Lung (tissue), 12 donors: ENCODE data around the gene SLC46A1. TPM values are rescaled to one million over a fixed set of nuclear protein-coding genes. Genes with fewer than 3 reads are reported as not detected.

Source experiments
- ATAC-seq: fragments of 200-7000 bp; cut with Tn5 transposase; one replicate; pipeline ENCODE4 v1.9.1; 2020; ENCODE audit warnings: moderate number of reproducible peaks; ENCODE audit not compliant: insufficient read depth, low FRiP score
- DNase-seq, 3 donors: peaks; one replicate each; pipeline ENCODE4 v3.0.0-alpha.2; 2013 to 2017
- H3K27ac ChIP-seq, 2 donors: one replicate each; pipeline ENCODE4 v1.5.1; 2013; ENCODE audit warnings: mild to moderate bottlenecking in 2 of 2, moderate library complexity in 2 of 2, control low read depth in 1 of 2, inconsistent platforms in 1 of 2, low read depth in 1 of 2, low read length in 1 of 2
- H3K27me3 ChIP-seq, 3 donors: one replicate each; pipeline ENCODE4 v1.5.1; 2013; ENCODE audit warnings: low read length in 2 of 3; ENCODE audit not compliant: control insufficient read depth in 3 of 3, insufficient read depth in 3 of 3
- H3K36me3 ChIP-seq, 4 donors: one replicate each; pipeline ENCODE4 v1.5.1; 2013; ENCODE audit warnings: low read length in 4 of 4, mild to moderate bottlenecking in 1 of 4, moderate library complexity in 1 of 4; ENCODE audit not compliant: control insufficient read depth in 4 of 4, insufficient read depth in 4 of 4
- H3K4me1 ChIP-seq, 5 donors: one replicate each; pipeline ENCODE4 v1.5.1; 2013; ENCODE audit warnings: low read length in 5 of 5, mild to moderate bottlenecking in 2 of 5, moderate library complexity in 1 of 5; ENCODE audit not compliant: control insufficient read depth in 5 of 5, insufficient read depth in 5 of 5
- H3K4me3 ChIP-seq: one replicate; pipeline ENCODE4 v1.5.1; 2013; ENCODE audit warnings: mild to moderate bottlenecking, control low read depth, moderate library complexity
- H3K9ac ChIP-seq, 2 donors: one replicate each; pipeline ENCODE4 v1.5.1; 2013; ENCODE audit warnings: low read length in 2 of 2, control low read depth in 1 of 2; ENCODE audit not compliant: insufficient read depth in 1 of 2
- H3K9me3 ChIP-seq, 4 donors: one replicate each; pipeline ENCODE4 v1.5.1; 2013; ENCODE audit warnings: low read length in 3 of 4, mild to moderate bottlenecking in 1 of 4, moderate library complexity in 1 of 4; ENCODE audit not compliant: control insufficient read depth in 4 of 4, insufficient read depth in 3 of 4
- WGBS, 2 donors: extraction: QIAGEN DNeasy Blood & Tissue Kit; methylation state at CpG; one replicate each; pipeline ENCODE4 v1.1.7; 2013; 5-methylcytosine and 5-hydroxymethylcytosine counted together
- polyA plus RNA-seq, 2 donors: library from polyadenylated mRNA; stranded (reverse); fragments of 200-250 nt; gene quantifications; one replicate each; pipeline ENCODE4 v1.2.1, GENCODE V29; 2013
- total RNA-seq, 2 donors: library from RNA; depleted of rRNA in 1 of 2; stranded (reverse); fragments of >200 nt in 1 of 2; gene quantifications; one replicate each; pipeline ENCODE4 v1.2.1, GENCODE V29; 2014 to 2021
- TF ChIP-seq, protein P1 (sequence below): IDR thresholded peaks from 2 replicates; pipeline ENCODE4 v1.5.1; 2012; ENCODE audit warnings: mild to moderate bottlenecking; ENCODE audit errors: control extremely low read depth, extremely low read depth
- donor health status: control.
- donor health status: control.
- donor health status: Bipolar disorder and iron deficiency.
- donor health status: healthy.
- donor health status: DM: yes; HTN: yes; CAD: no.

Gene SLC46A1
- total and polyA plus RNA-seq, 4 donors = 4.6 to 23.8 (median 9.4) TPM

DNA sequence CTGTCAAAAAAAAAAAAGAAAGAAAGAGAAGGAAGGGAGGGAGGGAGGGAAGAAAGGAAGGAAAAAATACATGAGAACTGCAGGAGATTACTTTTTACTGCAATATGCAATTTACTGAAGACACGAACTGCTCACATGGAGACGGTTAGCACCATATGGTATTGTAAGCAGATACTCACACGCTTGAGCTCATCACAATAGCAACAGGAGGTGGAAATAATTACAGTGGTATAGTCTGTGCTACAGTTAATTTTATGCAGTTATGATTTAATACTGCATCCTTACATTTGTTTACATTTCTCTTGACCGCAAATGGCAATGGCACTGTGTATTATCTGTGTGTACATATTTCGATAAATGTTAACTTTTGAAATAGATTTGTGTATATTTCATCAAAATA, 21.4 kb upstream of the SLC46A1 start:
- Histone ChIP-seq H3K4me1 (peaks cover 0 to 3% (median 0%) of the 10 kb centered on the region in 5 donors), H3K27me3 (no peaks in the 10 kb centered on the region), H3K9ac (no peak overlapping the region), H3K36me3 (no peaks in the 10 kb centered on the region), H3K4me3 (no peak overlapping the region), H3K27ac (no peak overlapping the region), H3K9me3 (no peaks in the 10 kb centered on the region)
- ATAC-seq (no peak), DNase-seq (peak in 2 of 3 donors; percentile 7 to 14)
- TF ChIP-seq, protein P1, sequence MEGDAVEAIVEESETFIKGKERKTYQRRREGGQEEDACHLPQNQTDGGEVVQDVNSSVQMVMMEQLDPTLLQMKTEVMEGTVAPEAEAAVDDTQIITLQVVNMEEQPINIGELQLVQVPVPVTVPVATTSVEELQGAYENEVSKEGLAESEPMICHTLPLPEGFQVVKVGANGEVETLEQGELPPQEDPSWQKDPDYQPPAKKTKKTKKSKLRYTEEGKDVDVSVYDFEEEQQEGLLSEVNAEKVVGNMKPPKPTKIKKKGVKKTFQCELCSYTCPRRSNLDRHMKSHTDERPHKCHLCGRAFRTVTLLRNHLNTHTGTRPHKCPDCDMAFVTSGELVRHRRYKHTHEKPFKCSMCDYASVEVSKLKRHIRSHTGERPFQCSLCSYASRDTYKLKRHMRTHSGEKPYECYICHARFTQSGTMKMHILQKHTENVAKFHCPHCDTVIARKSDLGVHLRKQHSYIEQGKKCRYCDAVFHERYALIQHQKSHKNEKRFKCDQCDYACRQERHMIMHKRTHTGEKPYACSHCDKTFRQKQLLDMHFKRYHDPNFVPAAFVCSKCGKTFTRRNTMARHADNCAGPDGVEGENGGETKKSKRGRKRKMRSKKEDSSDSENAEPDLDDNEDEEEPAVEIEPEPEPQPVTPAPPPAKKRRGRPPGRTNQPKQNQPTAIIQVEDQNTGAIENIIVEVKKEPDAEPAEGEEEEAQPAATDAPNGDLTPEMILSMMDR = no peak
- 79 to 85% methylated on average over 5 of the region's 5 CpGs for WGBS, 2 donors

DNA sequence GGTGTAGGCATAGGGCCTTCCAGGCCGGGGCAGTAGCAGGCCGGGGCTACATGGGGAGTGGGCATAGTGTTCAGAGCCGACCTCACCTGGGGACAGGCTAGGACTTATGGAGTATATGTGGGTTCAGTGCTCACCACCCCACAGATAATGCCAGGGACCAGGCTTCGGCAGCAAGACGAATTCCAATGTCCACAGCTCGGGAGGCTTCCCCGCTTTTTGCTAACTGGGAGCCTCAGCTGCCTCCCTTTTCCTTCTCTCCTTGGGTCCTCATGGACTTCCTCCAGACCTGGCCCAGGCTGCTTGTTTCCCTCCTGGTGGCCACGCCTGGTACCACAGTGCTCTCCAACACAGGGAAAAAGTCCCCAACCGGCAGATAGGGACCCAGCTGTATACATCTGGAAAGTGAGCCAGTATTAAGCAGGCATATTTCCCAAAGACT, 20.1 kb upstream of the SLC46A1 start:
- no peaks in the 10 kb centered on the region for H3K27me3 ChIP-seq
- H3K36me3 ChIP-seq = no peaks in the 10 kb centered on the region
- no peaks in the 10 kb centered on the region for H3K9me3 ChIP-seq
- DNase-seq (peak in 1 of 3 donors; percentile 2), ATAC-seq (no peak)
- 83 to 85% methylated on average over 9 of the region's 9 CpGs for WGBS, 2 donors
- H3K4me3 ChIP-seq = no peak overlapping the region
- TF ChIP-seq, protein P1 = no peak
- H3K4me1 ChIP-seq = peaks cover 0 to 3% (median 0%) of the 10 kb centered on the region in 5 donors
- no peak overlapping the region for H3K27ac ChIP-seq
- H3K9ac ChIP-seq = no peak overlapping the region

DNA sequence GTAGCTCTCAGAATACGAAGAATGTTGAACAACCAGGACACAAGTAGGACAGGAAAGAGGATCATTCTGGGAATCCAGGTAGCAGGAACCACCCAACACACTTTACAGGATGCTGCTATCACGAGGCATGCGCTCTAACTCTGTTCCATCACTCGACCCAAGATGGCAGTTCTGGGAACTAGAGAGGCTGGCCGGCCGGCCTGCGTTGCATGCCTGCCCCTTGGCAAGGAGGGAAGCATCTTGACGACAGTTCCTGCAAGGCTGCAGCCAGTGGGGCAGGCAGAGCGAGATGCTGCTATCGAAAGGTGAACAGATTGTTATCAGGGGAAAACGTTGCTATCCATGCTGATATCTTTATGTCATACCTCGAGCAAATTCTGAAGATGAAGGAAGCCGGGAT, 19.2 kb upstream of the SLC46A1 start:
- Histone ChIP-seq H3K27me3 (peaks cover 0 to 1% (median 0%) of the 10 kb centered on the region in 3 donors), H3K9ac (no peak overlapping the region), H3K4me3 (no peak overlapping the region), H3K36me3 (no peaks in the 10 kb centered on the region), H3K4me1 (peaks cover 0 to 3% (median 0%) of the 10 kb centered on the region in 5 donors), H3K9me3 (no peaks in the 10 kb centered on the region), H3K27ac (no peak overlapping the region)
- 89 to 94% methylated on average over 13 of the region's 13 CpGs for WGBS, 2 donors
- ATAC-seq (no peak), DNase-seq (no peak)
- TF ChIP-seq, protein P1 = no peak

DNA sequence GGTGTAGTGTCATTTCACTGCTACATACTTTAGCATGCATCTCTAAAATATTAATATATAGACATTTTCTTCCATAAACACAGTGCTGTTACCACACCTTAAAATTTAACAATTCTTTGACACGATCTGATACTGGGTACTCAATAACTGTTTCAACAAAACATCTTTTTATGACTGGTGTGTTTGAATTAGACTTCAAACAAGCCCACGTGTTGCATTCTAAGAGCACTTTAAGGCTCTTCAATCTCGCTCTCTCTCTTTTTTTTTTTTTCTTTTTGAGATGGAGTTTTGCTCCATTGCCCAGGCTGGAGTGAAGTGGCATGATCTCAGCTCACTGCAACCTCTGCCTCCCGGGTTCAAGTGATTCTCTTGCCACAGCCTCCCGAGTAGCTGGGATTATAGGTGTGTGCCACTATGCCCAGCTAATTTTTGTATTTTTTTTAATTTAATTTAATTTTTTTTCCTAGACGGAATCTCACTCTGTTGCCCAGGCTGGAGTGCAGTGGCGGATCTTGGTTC, 15.8 kb upstream of the SLC46A1 start:
- Histone ChIP-seq H3K4me1 (no peaks in the 10 kb centered on the region), H3K9ac (no peak overlapping the region), H3K27ac (no peak overlapping the region), H3K4me3 (no peak overlapping the region), H3K9me3 (no peaks in the 10 kb centered on the region), H3K36me3 (no peaks in the 10 kb centered on the region), H3K27me3 (peaks cover 0 to 3% (median 0%) of the 10 kb centered on the region in 3 donors)
- ATAC-seq = no peak
- TF ChIP-seq, protein P1 = no peak
- 66 to 81% methylated on average over 7 of the region's 7 CpGs for WGBS, 2 donors
- DNase-seq = peak in 2 of 3 donors; percentile 25 to 65
